ENCODE results near the gene VPS11.

DNA sequence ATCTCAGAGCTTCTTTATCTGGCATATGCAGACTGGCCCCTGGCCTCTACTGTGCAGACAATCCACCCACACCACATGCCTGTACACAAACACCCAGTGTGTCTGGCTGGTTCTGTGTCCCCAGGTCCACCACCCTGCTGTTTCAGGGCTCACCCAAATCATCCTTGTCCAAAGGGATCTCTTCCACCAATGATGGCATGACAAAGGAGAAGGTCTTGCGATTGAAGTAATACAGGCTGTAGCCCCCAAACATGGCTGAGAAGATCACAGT is 38.6 kb upstream of the VPS11 start:
- TF ChIP-seq ZNF274 (IDR thresholded peaks at IDR 0.05; ENCODE audit: low read depth, low read length) (no peak), YY1 (IDR thresholded peaks at IDR 0.05; ENCODE audit: insufficient read depth, insufficient read length) (no peak), SUZ12 (IDR thresholded peaks at IDR 0.05; ENCODE audit: extremely low read depth, insufficient read depth, insufficient read length) (no peak)
